OCI-LY1 (cell line): ENCODE data around the gene ANTXR1.

Experiments used
- H2AFZ ChIP-seq: fragments of 200-600 bp; sonication (generic), shearing (Covaris generic); 2 replicates; pipeline ENCODE4 v1.6.0; 2014; ENCODE audit warnings: antibody characterized with exemption, mild to moderate bottlenecking, low read length
- H3F3A ChIP-seq: fragments of 200-600 bp; sonication (generic), shearing (Covaris generic); 2 replicates; pipeline ENCODE4 v1.6.0; 2014; ENCODE audit warnings: mild to moderate bottlenecking, antibody characterized with exemption, low read length, moderate library complexity; ENCODE audit not compliant: insufficient read depth
- H3K27ac ChIP-seq: fragments of 200-600 bp; sonication (generic); 2 replicates; pipeline ENCODE4 v1.5.1; 2014; ENCODE audit warnings: low read length, mixed run types, mild to moderate bottlenecking, low read depth; ENCODE audit not compliant: poor library complexity, severe bottlenecking
- H3K27me3 ChIP-seq: fragments of 200-600 bp; sonication (generic); 2 replicates; pipeline ENCODE4 v1.6.0; 2014; ENCODE audit warnings: antibody characterized with exemption, mild to moderate bottlenecking, low read length, moderate library complexity; ENCODE audit not compliant: insufficient read depth
- H3K36me3 ChIP-seq: fragments of 200-600 bp; sonication (generic); 2 replicates; pipeline ENCODE4 v1.6.1; 2014; ENCODE audit warnings: mild to moderate bottlenecking, antibody characterized with exemption, low read length, moderate library complexity, mixed read lengths; ENCODE audit not compliant: insufficient read depth
- H3K4me1 ChIP-seq: fragments of 200-600 bp; sonication (generic); 2 replicates; pipeline ENCODE4 v1.5.1; 2014; ENCODE audit warnings: mild to moderate bottlenecking, low read length, moderate library complexity; ENCODE audit not compliant: insufficient read depth, severe bottlenecking
- H3K4me2 ChIP-seq: fragments of 200-600 bp; sonication (generic), shearing (Covaris generic); 2 replicates; pipeline ENCODE4 v1.6.1; 2014; ENCODE audit warnings: low read length
- H3K4me3 ChIP-seq: fragments of 200-600 bp; sonication (generic); 2 replicates; pipeline ENCODE4 v1.5.1; 2014; ENCODE audit warnings: low read length, low read depth, mild to moderate bottlenecking, mixed read lengths; ENCODE audit not compliant: poor library complexity, severe bottlenecking
- H3K79me2 ChIP-seq: fragments of 200-600 bp; shearing (Covaris generic); 2 replicates; pipeline ENCODE4 v1.6.1; 2016; ENCODE audit warnings: mixed run types, low read length, mixed read lengths; ENCODE audit not compliant: insufficient read depth
- H3K9ac ChIP-seq: fragments of 200-600 bp; sonication (generic), shearing (Covaris generic); 2 replicates; pipeline ENCODE4 v1.6.1; 2014; ENCODE audit warnings: mild to moderate bottlenecking, low read length, mixed read lengths
- H3K9me2 ChIP-seq: fragments of 200-600 bp; sonication (generic), shearing (Covaris generic); 2 replicates; pipeline ENCODE4 v1.6.1; 2014; ENCODE audit warnings: low read depth, mild to moderate bottlenecking, low read length, mixed read lengths
- H3K9me3 ChIP-seq: fragments of 200-600 bp; shearing (Covaris generic); 2 replicates; pipeline ENCODE4 v1.6.1; 2014; ENCODE audit warnings: low read length, mixed read lengths
- H4K20me1 ChIP-seq: fragments of 200-600 bp; sonication (generic), shearing (Covaris generic); 2 replicates; pipeline ENCODE4 v1.6.0; 2016; ENCODE audit warnings: mild to moderate bottlenecking, low read length; ENCODE audit not compliant: insufficient read depth
- CTCF ChIP-seq: fragments of 200-600 bp; sonication (generic), shearing (Covaris generic); IDR thresholded peaks from 2 replicates; pipeline ENCODE4 v1.5.1; 2017; ENCODE audit warnings: mild to moderate bottlenecking, antibody characterized with exemption, low read length, moderate library complexity, mixed read lengths
- EZH2 ChIP-seq: fragments of 200-600 bp; sonication (generic), shearing (Covaris generic); IDR thresholded peaks from 2 replicates; pipeline ENCODE4 v1.8.0; 2017; ENCODE audit warnings: borderline replicate concordance, mixed run types, mild to moderate bottlenecking, antibody characterized with exemption, low read length, moderate library complexity, mixed read lengths

The ANTXR1 gene

GRCh38 chr2:69156624-69157023, 143.6 kb downstream of the ANTXR1 start:
- H3K27ac ChIP-seq: no peak overlapping the region

GRCh38 chr2:69157441-69157840, 144.5 kb downstream of the ANTXR1 start:
- H3K9me3 ChIP-seq: no peaks in the 10 kb centered on the region
- no peaks in the 10 kb centered on the region for H3K27me3 ChIP-seq
- H3K9ac ChIP-seq: no peak overlapping the region
- no peaks in the 10 kb centered on the region for H4K20me1 ChIP-seq
- no peak overlapping the region for H3K4me2 ChIP-seq
- H3K4me1 ChIP-seq: no peaks in the 10 kb centered on the region
- TF ChIP-seq CTCF (no peak), EZH2 (no peak)
- no peaks in the 10 kb centered on the region for H3K79me2 ChIP-seq
- no peak overlapping the region for H3K4me3 ChIP-seq
- no peaks in the 10 kb centered on the region for H3F3A ChIP-seq
- H3K9me2 ChIP-seq: no peaks in the 10 kb centered on the region
- no peak overlapping the region for H3K27ac ChIP-seq
- no peaks in the 10 kb centered on the region for H3K36me3 ChIP-seq
- H2AFZ ChIP-seq: no peak overlapping the region

More at GRCh38 chr2:69156624-69157023, 143.6 kb downstream of the ANTXR1 start:
- Histone ChIP-seq H2AFZ (no peak overlapping the region), H3K9me3 (no peaks in the 10 kb centered on the region), H3K4me1 (no peaks in the 10 kb centered on the region), H3K36me3 (no peaks in the 10 kb centered on the region), H3F3A (no peaks in the 10 kb centered on the region), H3K4me2 (no peak overlapping the region), H3K4me3 (no peak overlapping the region), H3K79me2 (no peaks in the 10 kb centered on the region), H4K20me1 (no peaks in the 10 kb centered on the region), H3K27me3 (no peaks in the 10 kb centered on the region), H3K9me2 (no peaks in the 10 kb centered on the region), H3K9ac (no peak overlapping the region)
- TF ChIP-seq EZH2: no peak
- no peak for TF ChIP-seq CTCF

- Histone ChIP-seq H2AFZ (no peak overlapping the region), H3K9me2 (no peaks in the 10 kb centered on the region), H3K27ac (no peak overlapping the region), H3K79me2 (no peaks in the 10 kb centered on the region), H3K9ac (no peak overlapping the region), H4K20me1 (no peaks in the 10 kb centered on the region), H3K27me3 (no peaks in the 10 kb centered on the region; the same call in 1 of the 2 replicates), H3K4me3 (no peak overlapping the region), H3K9me3 (no peaks in the 10 kb centered on the region), H3K4me2 (no peak overlapping the region), H3F3A (no peaks in the 10 kb centered on the region), H3K36me3 (no peaks in the 10 kb centered on the region), H3K4me1 (peaks cover 5% of the 10 kb centered on the region)
- no peak for TF ChIP-seq EZH2
- peak; percentile 13; the same call in 1 of the 2 replicates for TF ChIP-seq CTCF
Measured at GRCh38 chr2:69159986-69160385, 147.0 kb downstream of the ANTXR1 start.
